NCI-H1694 (cell line): Measurements from ENCODE around the gene RPL10A.

ENCODE experiments used
- DNase-seq: peaks from one replicate; lab custom pipeline; 2025; lab: John Stamatoyannopoulos, UW

The RPL10A gene

DNA sequence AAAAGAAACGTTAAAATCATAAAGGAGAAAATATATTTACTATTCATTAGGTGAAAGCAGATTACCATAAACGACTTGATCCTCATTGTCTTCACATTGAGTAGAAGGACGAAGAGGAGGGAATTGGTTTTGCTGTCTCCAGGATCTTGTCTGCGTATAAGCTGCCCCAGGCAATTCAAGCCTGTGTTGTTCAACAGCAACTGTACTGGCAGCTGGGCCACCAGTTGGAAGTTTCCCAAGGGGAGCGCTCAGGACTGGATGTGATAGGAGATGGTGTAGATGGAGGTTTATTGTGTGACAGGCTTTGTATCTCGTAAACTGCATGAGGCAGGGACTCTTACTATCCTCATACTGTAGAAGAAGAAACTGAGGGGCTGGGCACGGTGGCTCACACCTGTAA lies 20.0 kb upstream of the RPL10A start:
- peak; percentile 47 for DNase-seq

- peak; percentile 81 for DNase-seq
Observed at GRCh38 chr6:35449287-35449881, 18.8 kb upstream of the RPL10A start.

DNA sequence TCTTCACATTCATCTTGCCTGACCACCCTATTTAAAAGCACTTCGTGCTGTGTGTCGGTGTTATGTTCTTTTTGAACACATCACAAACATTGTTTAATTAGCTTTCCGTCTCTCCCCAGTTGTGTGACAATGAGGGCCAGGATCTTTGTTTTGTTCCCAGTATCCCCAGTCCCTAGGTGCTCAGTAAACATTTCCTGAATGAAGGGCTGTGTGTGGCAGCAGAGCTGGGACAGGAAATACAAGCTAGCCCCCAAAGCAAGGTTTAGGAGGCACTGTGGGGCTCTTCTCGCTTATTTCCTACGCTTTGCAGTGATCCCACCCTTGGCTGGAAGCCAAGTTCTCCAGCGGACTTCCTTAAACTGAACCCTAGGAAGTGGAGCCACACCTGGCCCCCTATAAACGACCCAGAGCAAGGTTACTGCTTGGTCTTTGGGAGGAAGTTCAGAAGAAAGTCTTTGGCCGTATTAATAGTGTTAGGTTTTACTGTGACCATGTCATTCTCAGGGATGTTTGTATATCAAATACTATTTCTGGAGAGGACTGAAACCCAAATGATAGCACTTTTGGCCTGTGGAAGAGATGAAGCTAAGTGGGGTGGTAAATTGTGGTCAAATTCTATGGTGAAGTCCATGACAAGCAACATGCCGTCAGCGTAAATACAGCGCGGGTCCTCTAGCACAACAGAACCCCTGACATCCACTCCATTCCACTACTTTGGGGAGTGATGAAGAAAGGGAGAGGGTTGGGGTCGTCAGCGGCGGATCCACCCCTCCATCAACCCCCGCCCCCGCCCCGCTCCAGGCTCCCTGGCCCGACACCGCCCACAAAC lies 16.6 kb upstream of the RPL10A start:
- DNase-seq = no peak

GRCh38 chr6:35452183-35453090 lies 15.8 kb upstream of the RPL10A start, which contains the start of gene FANCE:
Gene FANCE (plus strand): TSS chr6:35452338. CDS start chr6:35452546, 208 bp downstream.
- peak; percentile 52 for DNase-seq

DNA sequence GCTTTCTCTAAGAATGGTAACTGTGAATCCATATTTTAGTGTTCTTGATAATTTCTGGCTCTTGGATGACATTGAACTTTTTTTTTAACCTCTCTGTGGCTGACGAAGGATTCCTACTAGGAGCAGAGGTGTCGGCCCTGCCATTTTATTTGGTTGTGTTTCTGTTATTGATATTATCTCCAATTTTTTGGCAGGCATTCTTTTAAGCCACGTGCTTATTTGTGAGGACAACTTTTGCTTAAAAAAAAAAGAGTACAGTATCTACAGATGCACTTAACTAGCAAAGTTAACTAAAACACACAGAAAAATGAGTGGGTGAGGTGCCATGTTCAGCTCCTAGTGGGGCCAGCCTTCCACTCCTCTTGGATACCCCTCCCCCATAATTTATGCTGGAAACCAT lies 15.0 kb upstream of the RPL10A start:
- no peak for DNase-seq

DNA sequence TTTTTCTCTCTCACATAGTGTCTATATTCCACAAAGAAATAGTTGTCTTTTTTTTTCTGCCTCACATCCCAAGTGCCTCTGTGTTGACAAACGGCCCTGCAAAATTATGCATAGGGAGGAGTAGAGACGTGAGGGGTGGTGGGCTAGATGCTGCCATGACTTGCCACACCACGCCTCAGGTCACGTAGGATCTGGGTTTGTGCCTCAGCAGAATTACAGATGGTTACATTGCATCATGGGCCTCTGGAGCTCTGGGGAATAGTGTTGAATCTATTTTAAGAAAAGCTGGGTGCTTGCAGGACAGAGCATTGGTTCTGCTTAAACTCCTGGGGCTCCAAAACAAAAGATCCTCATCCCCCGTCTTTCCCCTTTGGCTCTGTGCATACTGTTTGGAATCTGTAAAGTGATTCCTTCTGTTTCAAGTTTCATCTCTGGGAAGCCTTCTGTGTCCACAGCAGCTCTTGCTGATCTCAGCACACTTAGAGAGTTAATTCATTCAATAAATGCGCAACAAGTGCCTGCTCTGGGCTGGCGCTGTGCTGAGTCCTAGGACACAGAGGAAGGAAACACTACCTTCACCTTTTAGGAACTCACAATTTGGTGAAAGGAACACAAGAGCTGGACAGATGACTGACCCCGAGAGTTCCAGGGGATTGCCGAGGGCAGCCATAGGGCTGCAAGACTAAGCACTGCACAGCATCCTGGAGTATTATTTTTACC lies 13.7 kb upstream of the RPL10A start:
- no peak for DNase-seq

DNA sequence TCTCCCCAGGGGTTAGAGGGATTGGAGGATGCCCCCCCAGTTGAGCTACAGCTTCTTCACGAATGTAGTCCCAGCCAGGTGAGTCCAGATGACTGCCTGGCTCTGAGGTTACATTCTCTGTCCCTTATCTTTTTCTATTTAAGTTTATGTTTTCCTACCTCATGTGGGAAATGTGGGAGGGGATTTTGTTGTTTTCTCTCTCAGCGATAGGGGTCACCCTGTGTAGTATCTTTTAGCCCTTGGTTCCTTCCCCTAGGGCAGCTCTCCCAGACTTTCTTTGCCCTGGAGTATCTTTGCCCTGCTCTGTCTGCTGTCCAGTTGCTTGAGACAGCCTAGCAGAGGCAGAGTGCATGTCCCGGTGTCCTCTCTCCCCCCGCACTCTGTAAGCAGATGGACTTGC lies 10.3 kb upstream of the RPL10A start:
- DNase-seq = no peak

- no peak for DNase-seq
Observed at GRCh38 chr6:35461270-35461669, 6.9 kb upstream of the RPL10A start.

- no peak for DNase-seq
Observed at GRCh38 chr6:35463292-35463691, 4.9 kb upstream of the RPL10A start.

DNA sequence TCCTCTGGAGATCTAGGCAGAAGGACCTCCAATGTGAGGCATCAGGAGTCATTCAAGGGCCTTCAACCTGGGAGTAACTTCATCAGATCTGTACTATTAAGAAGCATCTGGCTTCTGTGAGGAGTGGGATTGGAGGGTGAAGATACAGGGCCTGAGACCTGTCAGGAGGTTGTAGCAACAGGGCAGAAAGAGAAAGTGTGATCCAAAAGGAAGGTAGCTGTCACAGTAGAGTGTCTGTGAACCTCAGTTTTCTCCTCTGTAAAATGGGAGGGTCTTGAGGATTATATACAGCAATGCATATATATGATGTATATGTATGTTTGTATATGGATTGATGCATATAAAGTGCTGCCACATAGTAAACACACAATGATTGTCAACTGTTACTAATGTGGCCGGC lies 2.6 kb upstream of the RPL10A start:
- DNase-seq = no peak

GRCh38 chr6:35468980-35469750 lies 964 bp downstream of the RPL10A start:
- no peak for DNase-seq

GRCh38 chr6:35469751-35470662 lies 1.8 kb downstream of the RPL10A start:
- no peak for DNase-seq

GRCh38 chr6:35470663-35471120 lies 2.5 kb downstream of the RPL10A start:
- no peak for DNase-seq

GRCh38 chr6:35471836-35472345 lies 3.7 kb downstream of the RPL10A start:
- no peak for DNase-seq

DNA sequence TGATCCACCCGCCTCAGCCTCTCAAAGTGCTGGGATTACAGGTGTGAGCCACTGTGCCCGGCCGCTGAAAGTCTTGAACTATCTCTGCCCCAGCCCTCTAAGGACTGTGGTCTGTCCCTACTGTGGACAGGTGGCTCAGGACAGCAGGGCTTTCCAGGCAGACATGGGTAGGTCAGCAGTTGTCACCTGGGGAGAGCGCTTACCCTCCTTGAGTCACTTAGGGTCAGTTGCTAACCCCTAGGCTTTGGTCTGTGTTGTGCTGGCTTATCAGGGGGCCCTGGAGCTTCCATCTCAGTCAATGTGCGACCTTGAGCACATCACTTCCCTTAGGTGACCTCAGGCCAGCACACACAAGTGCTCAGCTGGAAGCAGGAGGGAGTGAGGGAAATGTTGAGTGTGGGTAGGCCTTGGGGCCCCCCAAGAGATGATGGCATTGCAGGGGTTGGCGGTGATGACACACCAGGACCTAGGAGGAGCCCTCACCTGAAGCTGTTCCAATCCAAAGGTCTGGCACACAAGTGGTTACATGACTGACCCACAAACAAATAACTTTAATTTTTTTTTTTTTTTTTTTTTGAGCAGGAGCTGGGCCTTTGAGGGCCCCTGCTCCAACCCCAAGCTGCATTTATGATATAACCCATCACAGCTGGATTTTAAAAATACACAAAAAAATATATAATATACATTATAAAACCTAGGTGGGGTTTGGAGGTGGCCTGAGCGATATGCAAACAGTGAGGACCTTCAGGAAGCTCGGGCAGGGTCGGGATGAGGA lies 5.1 kb downstream of the RPL10A start:
- no peak for DNase-seq

- no peak for DNase-seq
Observed at GRCh38 chr6:35473850-35474130, 5.6 kb downstream of the RPL10A start.

DNA sequence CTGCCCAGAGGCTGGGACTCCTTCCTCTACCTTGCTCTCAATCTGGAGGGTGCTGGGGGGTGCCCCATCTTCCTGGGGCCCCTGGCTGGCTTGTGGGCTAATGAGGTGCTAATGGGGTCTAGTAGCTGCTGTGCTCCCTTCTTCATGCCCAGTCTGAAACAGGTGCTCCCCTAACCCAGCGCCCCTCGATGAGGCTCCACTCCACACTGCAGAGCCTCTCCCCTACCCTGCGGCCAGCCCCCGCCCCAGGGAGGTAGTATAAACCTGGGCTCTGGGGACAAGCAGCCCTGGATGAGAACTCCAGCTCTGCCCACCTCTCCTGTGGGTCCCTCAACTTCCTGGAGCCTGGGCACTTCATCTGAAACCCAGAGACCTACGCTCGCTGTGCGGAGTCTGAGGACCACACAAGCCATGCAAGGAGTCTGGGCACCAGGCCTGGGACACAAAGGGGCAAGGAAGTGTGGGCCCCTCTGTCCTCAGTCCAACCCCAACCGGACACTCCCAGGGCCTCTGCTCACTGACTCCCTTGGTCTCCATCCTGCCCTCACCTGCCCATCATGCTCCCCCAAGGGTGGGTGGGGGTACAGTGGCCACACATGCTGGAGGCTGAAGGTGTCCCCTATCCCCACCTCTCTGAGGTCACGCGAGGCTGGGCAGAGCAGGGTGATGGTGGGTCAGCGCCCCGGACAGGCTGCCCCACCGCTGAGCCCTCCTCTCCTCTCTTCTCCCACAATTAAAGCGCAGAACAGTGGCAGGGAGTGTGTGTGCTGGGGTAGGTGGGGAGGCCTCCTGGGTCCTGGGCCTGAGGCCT lies 6.1 kb downstream of the RPL10A start:
- DNase-seq = no peak

- no peak for DNase-seq
Observed at GRCh38 chr6:35474942-35475570, 6.9 kb downstream of the RPL10A start.
